Right lobe of liver (tissue), 6 donors: ENCODE data around the gene GRB2. TPM values are rescaled to one million over a fixed set of nuclear protein-coding genes. Genes with fewer than 3 reads are reported as not detected.
A peak's percentile ranks its signal among the peaks of the same experiment; 100 is the strongest.

ENCODE experiments used
- ATAC-seq, 4 donors: fragments of 200-7000 bp; cut with Tn5 transposase; one replicate each; pipeline ENCODE4 v1.9.1; 2020; ENCODE audit warnings: mild to moderate bottlenecking in 4 of 4, moderate library complexity in 4 of 4
- DNase-seq, 3 donors: peaks; one replicate each; pipeline ENCODE4 v3.0.0-alpha.2; 2020
- H3K27ac ChIP-seq, 3 donors: fragments of 200-600 bp; one replicate each; pipeline ENCODE4 v1.8.0; 2022
- H3K27me3 ChIP-seq, 2 donors: fragments of 200-600 bp; one replicate each; pipeline ENCODE4 v1.8.0; 2022
- H3K36me3 ChIP-seq, 4 donors: fragments of 200-600 bp; sonication (generic) in 1 of 4; one replicate each; pipeline versions ENCODE4 v1.5.1 to v1.8.0; 2017 to 2022; ENCODE audit warnings: control low read depth in 1 of 4
- H3K4me1 ChIP-seq, 4 donors: fragments of 200-600 bp; sonication (generic) in 1 of 4; one replicate each; pipeline versions ENCODE4 v1.5.1 to v1.8.0; 2017 to 2022; ENCODE audit warnings: control low read depth in 1 of 4
- H3K4me3 ChIP-seq, 3 donors: fragments of 200-600 bp; one replicate each; pipeline ENCODE4 v1.8.0; 2022
- H3K9me3 ChIP-seq, 4 donors: fragments of 200-600 bp; sonication (generic) in 1 of 4; one replicate each; pipeline versions ENCODE4 v1.5.1 to v1.8.0; 2017 to 2022; ENCODE audit warnings: control low read depth in 1 of 4
- CTCF ChIP-seq, 4 donors: fragments of 200-600 bp in 3 of 4; fragments of 450-650 bp in 1 of 4; IDR thresholded peaks; one replicate each; pipeline versions ENCODE4 v1.5.1 to v1.8.0; 2016 to 2022; ENCODE audit warnings: antibody characterized with exemption in 4 of 4, mild to moderate bottlenecking in 2 of 4
- POLR2A ChIP-seq: fragments of 450-650 bp; IDR thresholded peaks from one replicate; pipeline ENCODE4 v1.6.1; 2017; ENCODE audit warnings: antibody characterized with exemption, mild to moderate bottlenecking
- WGBS: methylation state at CpG from one replicate; pipeline ENCODE4 v1.1.6; 2018; ENCODE audit warnings: low coverage, low lambda C conversion rate; ENCODE audit not compliant: insufficient coverage; ENCODE audit errors: missing lambda C conversion rate; 5-methylcytosine and 5-hydroxymethylcytosine counted together
- intact Hi-C, 2 donors: fragments of 100-400 bp; cut with DNase I; formaldehyde crosslinking; loops; one replicate each; pipeline versions ENCODE4 v1.11.2 to v1.14.1; 2022
- total RNA-seq, 6 experiments: library from RNA; depleted of rRNA in 2 of 6; stranded (reverse); fragments of >200 nt in 2 of 6; fragmentation: NEBNext Ultra II Directional in 3 of 6; extraction: Animal tissue kit (Norgen Biotek cat#: 25700) in 3 of 6; gene quantifications; one replicate each; pipeline versions ENCODE4 v1.1.0 to v1.2.4, GENCODE V29; 2016 to 2023
- donor health status: DM: no; HTN: yes; CAD: no.
- donor health status: DM: no; HTN: no; CAD: no.
- donor health status: DM: no; HTN: no; CAD: no.
- donor health status: DM: no; HTN: yes; CAD: no.
- donor health status: DM: no; HTN: yes; CAD: no.

Gene GRB2
- total RNA-seq, 6 experiments from 2014 or later, result 42.4 to 70.5 (median 53.8) TPM

DNA sequence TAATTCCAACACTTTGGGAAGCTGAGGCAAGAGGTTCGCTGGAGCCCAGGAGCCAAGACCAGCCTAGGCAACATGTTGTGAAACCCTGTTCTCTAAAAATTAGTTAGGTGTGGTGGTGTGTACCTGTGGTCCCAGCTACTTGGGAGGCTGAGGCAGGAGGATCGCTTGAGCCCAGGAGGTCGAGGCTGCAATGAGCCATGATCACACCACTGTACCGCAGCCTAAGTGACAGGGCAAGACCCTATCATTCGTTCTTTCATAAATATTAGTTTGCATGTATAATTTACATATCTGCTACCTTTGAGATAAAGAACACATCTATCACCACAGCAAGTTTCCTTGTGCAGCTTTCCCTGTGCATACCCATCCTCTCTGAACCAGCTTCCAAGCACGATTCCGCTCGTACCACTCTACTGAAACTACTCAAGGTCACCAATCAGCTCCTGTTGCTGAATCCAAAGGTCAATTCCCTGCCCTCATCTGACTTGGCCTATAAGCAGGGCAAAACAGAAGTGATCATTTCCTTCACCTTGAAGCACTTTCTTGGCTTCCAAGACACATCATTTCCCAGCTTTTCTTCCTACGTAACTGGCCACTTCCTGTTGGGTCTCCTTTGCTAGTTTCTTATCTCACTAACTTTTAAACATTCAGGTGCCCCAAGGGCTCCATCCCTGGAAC lies 49.1 kb downstream of the GRB2 start:
- H3K4me1 ChIP-seq, result peaks cover 0 to 20% (median 0%) of the 10 kb centered on the region in 4 donors
- TF ChIP-seq CTCF (IDR thresholded peaks at IDR 0.05) (no peak), POLR2A (no peak)
- no peak overlapping the region for H3K4me3 ChIP-seq
- no peaks in the 10 kb centered on the region for H3K9me3 ChIP-seq
- 38% methylated on average over 6 of the region's 9 CpGs for WGBS
- peak overlapping the region in 1 of 3 donors; percentile 22 for H3K27ac ChIP-seq
- DNase-seq (no peak), ATAC-seq (peak; percentile 33 to 54 (median 43))
- H3K27me3 ChIP-seq, result no peaks in the 10 kb centered on the region
- intact Hi-C loops, result no loop called here
- H3K36me3 ChIP-seq, result no peaks in the 10 kb centered on the region

DNA sequence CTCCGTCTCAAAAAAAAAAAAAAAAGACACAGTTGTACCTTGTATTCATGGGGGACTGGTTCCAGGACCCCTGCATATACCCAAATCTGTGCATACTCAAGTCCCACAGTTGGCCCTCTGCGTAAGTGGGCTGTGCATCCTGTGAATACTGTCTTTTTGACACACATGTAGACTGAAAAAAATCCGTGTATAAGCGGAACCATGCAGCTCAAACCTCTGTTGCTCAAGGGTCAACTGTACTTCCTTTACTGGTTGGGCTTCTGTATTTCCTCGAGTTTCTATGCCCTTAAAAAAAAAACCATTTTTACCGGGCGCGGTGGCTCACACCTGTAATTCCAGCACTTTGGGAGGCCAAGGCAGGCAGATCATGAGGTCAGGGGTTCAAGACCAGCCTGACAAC lies 52.3 kb downstream of the GRB2 start:
- TF ChIP-seq CTCF (IDR thresholded peaks at IDR 0.05) (no peak), POLR2A (no peak)
- H3K4me1 ChIP-seq, result peaks cover 0 to 25% (median 0%) of the 10 kb centered on the region in 4 donors
- no peaks in the 10 kb centered on the region for H3K36me3 ChIP-seq
- H3K4me3 ChIP-seq, result no peak overlapping the region
- ATAC-seq (no peak), DNase-seq (no peak)
- H3K27ac ChIP-seq, result no peak overlapping the region
- WGBS, result 80% methylated on average over 6 of the region's 8 CpGs
- H3K27me3 ChIP-seq, result no peaks in the 10 kb centered on the region
- intact Hi-C loops, result no loop called here
- no peaks in the 10 kb centered on the region for H3K9me3 ChIP-seq

DNA sequence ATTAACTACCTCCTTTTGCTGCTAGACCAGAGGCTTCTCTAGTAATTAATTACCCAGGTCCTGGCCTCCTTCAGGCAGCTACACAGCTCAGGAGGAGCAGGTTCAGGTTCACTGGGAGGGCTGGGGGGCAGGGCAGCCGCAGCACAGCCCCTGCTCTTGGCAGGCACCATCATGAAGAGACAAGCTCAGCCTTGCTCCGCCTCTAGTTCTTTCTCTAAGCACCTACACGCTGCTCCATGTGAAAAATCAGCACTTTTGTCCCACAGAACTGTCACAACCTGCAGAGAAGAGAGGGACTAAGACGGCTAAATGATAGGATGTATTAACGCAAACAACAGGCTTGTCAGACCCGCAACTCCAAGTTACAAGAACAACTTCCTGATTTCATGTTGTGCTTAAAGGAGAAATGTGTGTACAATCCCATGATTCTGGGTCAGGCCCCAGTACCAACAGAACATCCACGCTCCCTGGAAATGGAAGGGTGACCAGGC lies 53.4 kb downstream of the GRB2 start:
- Histone ChIP-seq H3K4me3 (no peak overlapping the region), H3K36me3 (no peaks in the 10 kb centered on the region), H3K27me3 (no peaks in the 10 kb centered on the region), H3K27ac (no peak overlapping the region), H3K9me3 (no peaks in the 10 kb centered on the region), H3K4me1 (peaks cover 0 to 25% (median 0%) of the 10 kb centered on the region in 4 donors)
- TF ChIP-seq CTCF (IDR thresholded peaks at IDR 0.05) (no peak), POLR2A (no peak)
- DNase-seq (no peak), ATAC-seq (peak in 2 of 4 donors; percentile 46 to 52)
- intact Hi-C loops, result no loop called here
- WGBS, result 64% methylated on average over 5 of the region's 7 CpGs

- DNase-seq, result no peak
- H3K36me3 ChIP-seq, result no peaks in the 10 kb centered on the region
- no peak overlapping the region for H3K27ac ChIP-seq
- WGBS, result 90% methylated on average over 9 of the region's 9 CpGs
- ATAC-seq, result no peak
- intact Hi-C loops, result no loop called here
- H3K9me3 ChIP-seq, result no peaks in the 10 kb centered on the region
- H3K27me3 ChIP-seq, result no peaks in the 10 kb centered on the region
- peaks cover 0 to 26% (median 2%) of the 10 kb centered on the region in 4 donors for H3K4me1 ChIP-seq
- no peak for TF ChIP-seq POLR2A
- no peak for TF ChIP-seq CTCF (IDR thresholded peaks at IDR 0.05)
- no peak overlapping the region for H3K4me3 ChIP-seq
Measured at GRCh38 chr17:75350706-75351105, 54.8 kb downstream of the GRB2 start.
